GM19468 (cell line): ENCODE data around the gene PSME2.

Experiments
- ATAC-seq: cut with Tn5 transposase; IDR thresholded peaks from one replicate; pipeline ENCODE4 v1.9.1; 2021; ENCODE audit warnings: mild to moderate bottlenecking, moderate library complexity, moderate number of reproducible peaks; ENCODE audit not compliant: unreplicated experiment; ENCODE audit errors: extremely low read depth

Gene PSME2

DNA sequence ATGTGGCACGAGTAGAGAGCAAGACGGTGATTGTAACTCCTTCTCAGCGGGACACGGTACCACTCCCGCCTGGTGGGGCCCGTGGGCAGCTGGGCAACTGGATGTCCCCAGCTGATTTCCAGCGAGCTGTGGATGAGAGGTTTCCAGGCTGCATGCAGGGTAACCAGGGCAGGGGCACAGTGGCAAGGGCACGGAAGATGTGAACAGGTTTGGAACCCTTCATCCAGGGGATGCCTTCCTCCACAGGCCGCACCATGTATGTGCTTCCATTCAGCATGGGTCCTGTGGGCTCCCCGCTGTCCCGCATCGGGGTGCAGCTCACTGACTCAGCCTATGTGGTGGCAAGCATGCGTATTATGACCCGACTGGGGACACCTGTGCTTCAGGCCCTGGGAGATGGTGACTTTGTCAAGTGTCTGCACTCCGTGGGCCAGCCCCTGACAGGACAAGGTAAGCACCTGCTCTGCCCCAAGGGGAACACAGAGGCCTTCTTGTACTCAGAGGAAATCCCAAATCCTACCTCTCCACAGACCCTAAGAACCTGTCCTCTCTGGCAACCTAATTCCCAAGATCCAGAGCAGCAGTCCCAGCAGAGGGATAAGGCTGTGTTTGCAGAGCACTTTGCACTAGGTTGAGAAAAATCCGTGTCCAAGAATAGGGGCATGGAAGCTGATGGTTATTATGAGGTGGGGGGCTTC lies 48.0 kb downstream of the PSME2 start:
- ATAC-seq: no peak

DNA sequence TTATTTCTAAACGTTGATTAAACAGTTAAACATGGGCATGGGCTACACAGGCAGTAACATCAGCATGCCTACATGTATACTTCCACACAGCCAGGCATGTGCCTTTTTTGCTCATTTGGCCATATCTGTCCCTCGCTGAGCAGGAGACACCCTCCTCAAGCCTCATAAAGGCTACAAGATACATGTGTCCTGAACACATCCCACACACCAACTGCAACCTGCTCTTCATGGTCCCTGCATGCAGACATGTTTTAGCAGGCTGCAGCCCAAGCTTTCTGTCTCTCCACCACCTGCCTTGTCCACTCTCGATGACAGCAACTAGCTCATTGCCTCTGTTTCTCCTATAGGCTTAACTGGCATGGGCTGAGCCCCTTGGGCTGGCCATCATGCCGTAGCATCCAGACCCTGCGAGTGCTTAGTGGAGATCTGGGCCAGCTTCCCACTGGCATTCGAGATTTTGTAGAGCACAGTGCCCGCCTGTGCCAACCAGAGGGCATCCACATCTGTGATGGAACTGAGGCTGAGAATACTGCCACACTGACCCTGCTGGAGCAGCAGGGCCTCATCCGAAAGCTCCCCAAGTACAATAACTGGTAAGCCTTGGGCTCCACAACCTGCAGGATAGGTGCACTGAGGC lies 49.7 kb downstream of the PSME2 start:
- no peak for ATAC-seq

DNA sequence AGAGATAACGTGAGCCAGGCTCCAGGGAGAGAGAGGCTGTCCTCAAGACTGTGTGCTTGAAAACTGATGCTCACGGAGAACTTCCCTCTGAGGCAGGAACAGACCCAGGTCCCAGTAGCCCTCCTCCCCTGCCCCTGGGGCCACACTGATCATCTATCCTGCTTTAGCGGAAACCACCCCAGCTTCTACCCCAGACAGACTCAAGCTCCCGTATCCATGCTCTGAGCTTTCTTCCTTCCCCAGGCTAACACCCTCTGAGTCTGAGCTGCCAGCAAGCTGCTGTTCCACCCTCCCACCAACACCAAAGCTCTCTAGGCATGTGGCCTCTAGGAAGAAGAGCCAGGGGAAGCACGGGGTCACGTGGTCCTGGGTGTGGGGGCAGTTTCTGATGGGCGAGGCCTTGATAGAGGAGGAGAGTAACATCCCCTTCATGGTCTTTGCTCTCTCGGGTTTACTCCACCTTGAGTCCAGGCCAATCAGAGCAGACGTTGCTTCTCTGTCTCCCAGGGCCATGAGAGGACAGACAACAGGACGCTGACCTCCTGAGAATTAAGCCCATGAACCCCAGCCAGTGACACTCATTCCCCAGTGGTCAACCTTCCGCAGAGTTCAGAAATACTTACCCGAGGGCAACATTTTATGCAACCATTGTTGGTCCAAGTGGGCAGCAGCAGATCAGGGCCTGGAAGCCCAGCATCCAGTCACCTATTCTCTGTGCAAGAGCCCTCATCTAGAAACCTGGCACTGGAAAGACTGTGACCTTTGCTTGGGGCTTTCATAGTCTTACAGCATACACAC lies 50.9 kb downstream of the PSME2 start:
- peak; percentile 30 for ATAC-seq

DNA sequence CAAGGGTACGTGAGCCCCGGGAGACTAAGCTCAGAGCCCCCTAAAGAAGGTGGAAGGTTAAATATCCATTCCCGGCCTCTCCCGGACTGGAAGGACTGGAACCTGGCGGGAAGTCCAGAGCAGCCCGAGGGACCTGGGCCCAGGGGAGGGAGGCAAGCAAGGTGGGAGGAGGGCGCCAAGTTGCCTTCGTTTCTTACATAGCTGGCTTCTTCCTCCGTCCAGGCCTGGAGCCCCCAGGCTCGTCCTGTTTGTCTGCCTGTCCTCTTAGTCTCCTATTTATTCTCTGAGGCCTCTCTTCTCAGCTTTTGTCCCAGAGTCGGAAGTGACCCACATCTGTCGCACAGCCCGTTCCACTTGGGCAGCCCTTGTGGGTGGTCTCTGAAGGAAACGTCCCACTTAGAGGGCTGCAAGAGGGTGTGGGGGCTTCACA lies 51.6 kb downstream of the PSME2 start:
- no peak for ATAC-seq

DNA sequence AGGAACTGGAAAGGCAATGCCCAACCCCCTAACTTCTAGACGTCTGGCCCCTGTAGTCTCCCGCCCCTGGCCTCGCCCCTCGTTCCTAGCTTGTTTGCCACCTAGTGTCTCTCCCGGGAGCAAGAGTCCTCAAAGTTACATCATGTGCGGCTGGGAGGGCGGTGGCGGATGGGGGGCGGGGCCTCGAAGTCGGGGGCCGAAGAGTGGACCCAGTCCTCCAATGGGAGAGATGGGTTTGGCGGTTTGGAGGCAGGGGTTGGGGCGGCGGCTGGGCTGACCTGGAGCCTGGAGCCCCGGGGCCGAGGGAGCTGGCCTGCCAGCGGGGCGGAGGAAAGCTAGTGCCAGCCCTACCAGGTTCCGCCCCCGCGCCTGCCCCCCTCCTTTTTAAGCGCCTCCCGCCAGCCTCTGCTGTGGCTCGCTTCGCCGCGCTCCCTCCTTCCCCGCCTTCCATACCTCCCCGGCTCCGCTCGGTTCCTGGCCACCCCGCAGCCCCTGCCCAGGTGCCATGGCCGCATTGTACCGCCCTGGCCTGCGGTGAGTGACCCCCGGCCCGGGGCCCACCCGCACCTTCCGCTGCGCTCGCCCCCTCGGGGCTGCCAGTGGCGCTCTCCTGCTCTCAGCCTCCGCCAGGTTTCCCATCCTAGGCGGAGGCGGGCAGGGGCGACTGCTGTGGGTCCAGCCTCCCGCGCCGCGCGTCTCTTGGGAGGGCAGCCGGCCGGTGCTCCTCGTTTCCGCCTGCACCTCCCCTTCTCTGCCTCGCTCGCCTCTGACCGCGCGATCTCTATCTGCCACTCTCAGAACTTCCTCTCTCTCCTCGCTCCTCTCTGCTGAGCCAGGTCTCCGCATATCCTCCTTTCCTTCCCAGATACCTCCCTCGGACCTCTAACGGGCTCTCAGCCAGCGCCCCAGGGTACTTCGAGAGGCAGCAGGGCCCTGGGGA lies 52.2 kb downstream of the PSME2 start, which contains the start of gene PCK2:
PCK2 (plus strand) TSS at position 411 of the 940 bp plus-strand sequence; CDS start at position 506, 95 bp downstream.
- ATAC-seq: no peak
